SIG-M5 treated with dmso at 0.1 percent for 504 hours (cell line): Measurements from ENCODE around the gene SH3BP5L.

Source experiments
- DNase-seq: peaks from one replicate; lab custom pipeline; 2025; ENCODE audit not compliant: unreplicated experiment; lab: John Stamatoyannopoulos, UW

SH3BP5L gene

DNA sequence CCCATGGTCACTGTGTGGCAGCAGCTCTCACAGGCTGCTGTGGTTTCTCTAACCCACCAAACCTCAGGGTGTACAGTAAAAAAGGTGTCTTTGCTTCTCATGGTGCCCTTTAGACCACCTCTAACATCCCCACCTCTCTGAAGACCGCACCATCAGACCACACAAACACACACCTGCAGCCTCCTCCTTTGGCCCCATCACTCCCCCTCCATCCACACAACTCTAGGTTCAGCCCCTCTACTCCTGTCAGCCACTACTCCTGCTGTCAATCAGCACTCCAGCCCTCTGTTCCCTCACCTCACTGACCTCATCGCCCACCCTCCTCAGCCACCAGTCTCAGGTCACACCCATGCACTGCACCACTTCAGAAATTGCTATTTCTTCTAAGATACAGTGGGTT is 25.7 kb upstream of the SH3BP5L start:
- DNase-seq = no peak

- no peak for DNase-seq
Measured at GRCh38 chr1:248850536-248851251, 25.0 kb upstream of the SH3BP5L start.

DNA sequence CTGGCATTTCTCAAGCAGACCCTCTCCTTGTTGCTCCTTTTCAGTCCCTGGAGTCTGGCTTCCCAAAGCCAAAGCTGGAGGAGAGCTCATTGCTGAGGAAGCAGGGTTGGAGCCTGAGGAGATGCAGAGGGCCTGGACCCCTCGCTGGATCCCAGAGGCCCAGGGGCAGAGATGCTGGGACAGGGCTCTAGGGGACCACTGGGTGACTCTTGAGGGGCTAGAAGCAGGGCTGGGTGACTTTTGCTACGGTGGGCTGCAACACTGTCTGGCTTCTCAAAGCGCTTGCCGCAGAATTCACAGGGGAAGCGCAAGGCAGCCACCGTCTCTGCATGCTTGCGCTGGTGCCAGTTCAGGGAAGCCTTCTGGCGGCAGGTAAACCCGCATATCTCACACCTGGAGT is 24.4 kb upstream of the SH3BP5L start:
- no peak for DNase-seq

DNA sequence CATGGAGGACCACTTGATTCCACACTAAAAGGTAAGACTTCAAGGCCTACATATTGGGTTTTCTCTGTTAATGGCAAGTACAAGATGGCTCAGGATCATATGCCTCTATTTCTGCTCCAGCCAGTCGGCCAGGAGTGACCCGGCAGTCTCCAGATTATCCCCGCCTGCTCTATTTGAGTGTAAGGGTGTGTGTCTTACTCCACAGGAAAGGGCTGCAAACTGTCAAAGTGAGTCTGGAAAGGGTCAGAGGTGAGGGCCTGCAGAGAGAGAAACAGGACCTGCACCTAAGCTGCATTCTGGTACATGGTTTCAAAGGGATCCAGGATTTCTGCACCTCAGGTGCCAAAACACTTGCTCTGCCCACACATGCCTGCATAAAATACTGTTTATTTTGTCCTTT is 23.9 kb upstream of the SH3BP5L start:
- DNase-seq = no peak

DNA sequence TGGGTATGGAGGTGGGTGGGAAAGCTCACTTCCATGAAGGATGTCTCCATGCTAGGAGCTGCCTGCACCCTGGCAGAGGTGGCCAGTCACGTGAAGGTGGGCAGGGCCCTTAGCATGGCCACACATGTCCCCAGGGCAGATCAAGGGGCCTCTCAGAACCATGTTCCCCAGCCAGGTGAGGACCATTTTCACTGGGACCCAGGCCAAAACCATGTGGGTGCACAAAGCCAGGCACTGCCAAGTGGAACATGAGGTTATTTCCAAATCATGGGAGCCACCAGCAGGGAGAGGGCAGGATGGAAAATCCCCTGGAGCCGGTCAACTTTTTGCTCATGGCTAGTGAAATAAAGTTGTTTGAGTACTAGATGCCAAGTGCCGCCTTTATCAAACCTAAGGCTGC is 23.4 kb upstream of the SH3BP5L start:
- no peak for DNase-seq

DNA sequence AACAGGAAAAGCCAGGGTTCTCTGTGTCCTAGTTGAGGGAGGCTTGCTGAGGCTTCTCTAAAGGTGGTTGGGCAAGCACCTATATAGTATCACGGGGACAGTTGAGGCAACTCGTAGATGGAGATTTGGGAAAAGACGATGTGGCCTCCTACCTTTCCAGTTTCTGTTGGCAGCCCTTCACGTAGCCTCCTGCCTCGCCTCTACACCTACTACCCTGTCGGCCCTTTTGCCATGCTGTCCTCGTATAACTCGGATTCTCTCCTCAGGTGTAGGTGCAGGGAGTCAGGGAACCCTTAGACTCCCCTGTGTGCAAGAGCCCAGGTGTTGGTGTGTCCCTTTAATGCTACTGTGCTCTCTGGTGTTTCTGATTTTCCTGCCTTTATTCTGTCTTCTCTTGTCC is 22.9 kb upstream of the SH3BP5L start:
- DNase-seq = no peak

- no peak for DNase-seq
Measured at GRCh38 chr1:248847956-248848561, 22.3 kb upstream of the SH3BP5L start.

DNA sequence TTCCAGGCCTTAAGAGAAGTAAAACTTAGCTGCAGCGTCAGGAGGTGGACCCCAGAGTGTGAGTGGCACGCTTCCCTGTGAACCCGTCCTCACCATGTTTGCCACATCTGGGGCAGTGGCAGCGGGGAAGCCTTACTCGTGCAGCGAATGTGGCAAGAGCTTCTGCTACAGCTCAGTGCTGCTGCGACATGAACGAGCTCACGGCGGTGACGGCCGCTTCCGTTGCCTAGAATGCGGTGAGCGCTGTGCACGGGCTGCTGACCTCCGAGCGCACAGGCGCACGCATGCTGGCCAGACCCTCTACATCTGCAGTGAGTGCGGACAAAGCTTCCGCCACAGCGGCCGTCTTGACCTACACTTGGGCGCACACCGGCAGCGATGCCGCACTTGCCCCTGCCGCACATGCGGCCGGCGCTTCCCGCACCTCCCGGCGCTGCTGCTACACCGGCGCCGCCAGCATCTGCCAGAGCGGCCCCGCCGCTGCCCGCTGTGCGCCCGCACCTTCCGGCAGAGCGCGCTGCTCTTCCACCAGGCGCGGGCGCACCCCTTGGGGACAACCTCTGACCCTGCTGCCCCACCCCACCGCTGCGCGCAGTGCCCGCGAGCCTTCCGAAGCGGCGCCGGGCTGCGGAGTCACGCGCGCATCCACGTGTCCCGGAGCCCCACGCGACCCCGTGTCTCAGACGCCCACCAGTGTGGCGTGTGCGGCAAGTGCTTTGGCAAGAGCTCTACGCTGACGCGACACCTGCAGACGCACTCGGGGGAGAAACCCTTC is 21.7 kb upstream of the SH3BP5L start:
- no peak for DNase-seq

- no peak for DNase-seq
Measured at GRCh38 chr1:248844526-248844925, 18.8 kb upstream of the SH3BP5L start.

DNA sequence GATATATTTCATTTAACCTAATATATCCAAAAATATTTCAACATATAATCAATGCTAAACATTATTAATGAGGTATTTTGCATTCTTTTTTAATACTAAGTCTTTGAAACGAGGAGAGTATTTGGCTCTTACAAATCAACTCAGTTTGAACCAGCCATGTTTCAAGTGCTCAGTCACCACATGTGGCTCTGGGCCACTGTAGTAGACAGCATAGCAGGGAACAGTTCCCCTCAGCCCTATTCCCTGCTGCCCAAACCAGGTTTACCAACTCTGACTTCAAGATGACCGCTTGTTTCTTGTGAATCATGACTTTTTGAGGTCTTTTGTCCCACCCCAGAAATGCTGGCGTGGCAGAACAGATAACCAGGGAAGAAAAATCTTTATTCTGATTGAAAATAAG is 18.0 kb upstream of the SH3BP5L start:
- no peak for DNase-seq

DNA sequence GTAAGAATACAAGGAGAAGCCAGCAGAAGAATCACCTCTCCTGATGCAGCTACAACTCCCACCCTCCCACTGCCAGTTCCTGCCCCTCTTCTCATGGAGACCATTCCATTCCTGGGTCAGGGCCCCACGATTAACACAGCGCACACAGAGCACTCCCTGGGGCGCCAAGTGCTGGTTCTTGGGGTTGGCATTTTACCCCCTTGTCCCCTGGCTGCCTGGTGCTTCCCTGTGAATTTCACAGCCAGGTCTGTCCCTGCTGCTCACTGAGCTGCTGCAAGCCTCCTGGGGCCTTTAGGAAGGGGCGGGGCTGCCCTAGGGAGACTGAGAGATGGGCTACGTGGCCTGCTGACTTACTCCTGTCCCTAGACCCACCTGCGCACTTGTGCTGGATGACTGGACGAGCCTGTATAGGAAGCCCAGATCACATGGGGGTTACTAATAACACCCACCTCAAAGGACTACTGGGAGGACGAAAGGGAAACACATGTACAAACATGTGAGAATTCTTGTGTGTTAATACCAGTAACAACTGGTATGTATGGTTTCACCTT is 17.1 kb upstream of the SH3BP5L start:
- no peak for DNase-seq

DNA sequence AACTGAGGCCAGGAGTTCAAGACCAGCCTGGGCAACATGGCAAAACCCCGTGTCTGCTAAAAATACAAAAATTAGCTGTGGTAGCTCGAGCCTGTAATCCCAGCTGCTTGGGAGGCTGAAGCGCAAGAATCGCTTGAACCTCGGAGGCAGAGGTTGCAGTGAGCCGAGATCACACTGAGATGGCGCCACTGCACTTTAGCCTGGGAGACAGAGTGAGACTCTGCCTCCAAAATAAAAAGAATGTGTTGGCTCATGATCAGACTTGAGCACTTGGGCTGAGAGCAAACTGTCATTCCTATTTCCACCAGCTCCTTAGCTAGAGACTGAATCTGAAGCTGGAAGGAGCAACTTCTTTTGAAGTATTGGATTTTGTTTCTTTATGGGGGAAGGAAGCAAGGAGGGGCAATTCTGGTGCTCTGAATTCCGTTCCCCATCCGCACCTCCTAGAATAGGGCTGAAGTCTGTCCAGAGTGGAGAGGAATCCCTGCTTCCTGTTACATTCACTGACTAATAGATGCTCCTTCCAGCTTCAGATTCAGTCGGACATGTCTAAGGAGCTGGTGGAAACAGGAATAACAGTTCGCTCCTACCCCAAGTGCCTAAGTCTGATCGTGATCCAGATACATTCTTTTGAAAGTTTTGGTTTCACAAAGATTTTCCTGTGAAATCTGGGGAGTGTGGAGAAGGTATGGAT is 16.1 kb upstream of the SH3BP5L start:
- DNase-seq = peak; percentile 47

DNA sequence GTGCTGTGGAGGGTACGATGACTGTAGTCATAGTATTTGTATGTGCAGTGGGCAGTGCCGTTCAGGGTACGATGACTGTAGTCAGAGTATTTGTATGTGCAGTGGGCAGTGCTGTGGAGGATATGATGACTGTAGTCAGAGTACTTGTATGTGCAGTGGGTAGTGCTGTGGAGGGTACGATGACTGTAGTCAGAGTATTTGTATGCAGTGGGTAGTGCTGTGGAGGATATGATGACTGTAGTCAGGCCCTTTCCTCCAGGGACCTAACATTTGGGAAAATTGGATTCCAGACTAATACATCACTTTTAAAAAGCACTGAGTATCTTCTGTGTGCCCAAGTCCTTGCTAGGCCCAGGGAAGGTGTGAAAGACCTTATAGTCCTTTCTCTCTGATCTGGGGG is 15.2 kb upstream of the SH3BP5L start:
- no peak for DNase-seq

GRCh38 chr1:248839168-248839555 is 13.4 kb upstream of the SH3BP5L start:
- DNase-seq = no peak

DNA sequence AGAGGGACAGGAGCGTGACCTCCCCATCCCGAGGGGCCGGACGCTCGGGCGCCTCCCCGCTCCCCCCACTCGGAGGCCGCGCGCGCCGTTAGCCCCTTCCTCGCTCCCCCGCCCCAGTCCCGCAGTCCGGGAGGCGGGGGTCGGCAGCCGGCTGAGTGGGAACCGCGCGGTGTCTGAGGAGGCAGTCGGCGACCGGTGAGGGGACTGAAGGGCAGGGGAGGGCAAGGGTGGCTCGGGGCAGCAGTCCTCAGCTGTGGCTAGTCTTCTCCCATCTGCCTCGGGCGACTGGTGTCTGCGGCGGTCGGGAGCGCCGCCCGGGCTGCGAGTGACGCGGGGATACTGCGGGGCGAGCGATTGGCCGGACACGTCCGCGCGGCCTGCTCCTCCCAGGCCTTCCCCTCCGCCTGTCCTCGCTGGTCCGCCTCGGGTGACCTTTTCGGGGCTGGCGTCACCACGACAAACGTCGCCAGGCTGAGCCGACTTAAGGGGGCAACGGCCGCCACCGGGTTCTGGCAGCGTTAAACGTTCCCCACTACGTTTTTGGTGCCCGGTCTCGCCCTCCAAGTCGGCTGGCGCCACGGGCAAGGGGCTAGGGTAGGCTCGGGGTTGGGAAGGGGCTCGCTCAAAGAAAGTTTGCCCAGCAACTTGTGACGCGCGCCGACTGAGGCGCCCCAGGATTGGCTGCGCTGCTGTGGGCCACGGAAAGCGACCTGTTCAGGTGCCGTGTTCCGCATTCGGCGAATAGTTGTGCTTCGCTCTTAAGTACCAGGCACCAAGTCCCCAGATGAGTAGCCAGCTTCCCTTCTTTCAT is 12.8 kb upstream of the SH3BP5L start:
- peak; percentile 86 for DNase-seq

- peak; percentile 98 for DNase-seq
Measured at GRCh38 chr1:248837781-248838356, 12.2 kb upstream of the SH3BP5L start, which contains the start of gene ZNF672. Gene ZNF672, plus strand, starts transcription at chr1:248838224. Its CDS starts 9,051 bp downstream, at chr1:248847275.

DNA sequence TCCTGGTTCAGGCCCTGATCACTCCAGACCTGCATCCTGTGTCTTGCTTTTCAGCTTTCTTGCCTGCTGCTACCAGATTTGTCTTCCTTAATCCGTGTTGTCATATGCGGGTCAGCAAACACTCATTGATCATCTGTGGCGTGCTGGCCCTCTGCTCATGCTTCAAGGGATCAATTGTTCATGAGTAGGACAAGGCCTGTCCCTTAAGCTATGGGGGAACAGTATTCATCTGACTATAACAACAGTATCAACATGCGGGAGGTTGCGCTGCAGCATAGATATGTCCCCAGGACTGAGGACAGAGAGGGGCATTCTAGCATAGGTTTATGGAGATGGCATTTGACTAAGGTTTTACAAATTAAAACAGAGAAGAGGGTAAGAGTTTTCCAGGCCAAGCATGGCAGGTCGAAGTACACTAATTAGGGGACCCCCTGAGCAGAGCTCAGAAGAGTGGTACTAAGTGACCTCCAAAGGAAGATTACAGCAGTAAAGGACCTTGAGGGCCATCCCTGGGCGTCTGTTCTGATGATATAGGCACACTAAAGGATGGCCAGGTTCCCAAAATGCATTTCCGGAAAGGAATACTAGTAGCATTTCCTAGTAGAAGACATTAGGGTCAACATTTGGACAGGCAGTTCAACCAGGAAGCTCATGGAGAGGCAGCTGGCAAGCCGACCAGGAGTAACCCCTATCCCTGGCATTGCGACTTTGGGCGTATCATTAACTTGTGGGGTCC is 11.5 kb upstream of the SH3BP5L start:
- DNase-seq = no peak

GRCh38 chr1:248834343-248834940 is 8.7 kb upstream of the SH3BP5L start:
- DNase-seq = peak; percentile 32

GRCh38 chr1:248831842-248832241 is 6.1 kb upstream of the SH3BP5L start:
- DNase-seq = no peak
